Left lung (tissue), 10 donors: ENCODE results near the gene UBD. TPM values are rescaled to one million over a fixed set of nuclear protein-coding genes. Genes with fewer than 3 reads are reported as not detected.

Experiments
- ATAC-seq: fragments of 200-7000 bp; cut with Tn5 transposase; one replicate; pipeline ENCODE4 v1.9.1; 2020; ENCODE audit warnings: moderate library complexity
- DNase-seq, 4 donors: peaks; one replicate each; pipeline ENCODE4 v3.0.0-alpha.2; 2013 to 2020
- H3K27ac ChIP-seq, 2 donors: fragments of 200-600 bp; sonication (generic) in 1 of 2; one replicate each; pipeline versions ENCODE4 v1.5.0 to v1.8.0; 2020 to 2021
- H3K27me3 ChIP-seq, 2 donors: fragments of 200-600 bp; sonication (generic) in 1 of 2; one replicate each; pipeline versions ENCODE4 v1.5.0 to v1.8.0; 2020 to 2021
- H3K36me3 ChIP-seq, 2 donors: fragments of 200-600 bp; sonication (generic) in 1 of 2; one replicate each; pipeline versions ENCODE4 v1.5.0 to v1.8.0; 2020 to 2021
- H3K4me1 ChIP-seq, 2 donors: fragments of 200-600 bp; one replicate each; pipeline ENCODE4 v1.8.0; 2021
- H3K4me3 ChIP-seq, 2 donors: fragments of 200-600 bp; sonication (generic) in 1 of 2; one replicate each; pipeline versions ENCODE4 v1.5.0 to v1.8.0; 2020 to 2021; ENCODE audit warnings: mild to moderate bottlenecking in 1 of 2
- H3K9me3 ChIP-seq, 2 donors: fragments of 200-600 bp; sonication (generic) in 1 of 2; one replicate each; pipeline versions ENCODE4 v1.5.0 to v1.8.0; 2020 to 2021
- intact Hi-C, 2 donors: fragments of 100-400 bp; cut with DNase I; formaldehyde crosslinking; loops; one replicate each; pipeline versions ENCODE4 v1.11.2 to v1.14.2; 2022
- polyA plus RNA-seq, 6 donors: library from polyadenylated mRNA; unstranded; fragments of 120-200 nt; gene quantifications; one replicate each; pipeline ENCODE4 v1.2.1, GENCODE V29; 2013; ENCODE audit not compliant: insufficient read length in 6 of 6
- total RNA-seq, 2 donors: library from RNA; stranded (reverse); fragmentation: NEBNext Ultra II Directional; extraction: Animal tissue kit (Norgen Biotek cat#: 25700); gene quantifications; one replicate each; pipeline ENCODE4 v1.2.1, GENCODE V29; 2021
- TF ChIP-seq, protein P1 (sequence below), 2 donors: fragments of 200-600 bp; sonication (generic) in 1 of 2; IDR thresholded peaks; one replicate each; pipeline versions ENCODE4 v1.5.0 to v1.8.0; 2021; ENCODE audit warnings: antibody characterized with exemption in 2 of 2
- donor health status: DM: no; HTN: yes; CAD: no.
- donor health status: DM: no; HTN: no; CAD: no.

Gene UBD
- total and polyA plus RNA-seq, 8 donors = 0.25 to 2.7 (median 1.3) TPM

DNA sequence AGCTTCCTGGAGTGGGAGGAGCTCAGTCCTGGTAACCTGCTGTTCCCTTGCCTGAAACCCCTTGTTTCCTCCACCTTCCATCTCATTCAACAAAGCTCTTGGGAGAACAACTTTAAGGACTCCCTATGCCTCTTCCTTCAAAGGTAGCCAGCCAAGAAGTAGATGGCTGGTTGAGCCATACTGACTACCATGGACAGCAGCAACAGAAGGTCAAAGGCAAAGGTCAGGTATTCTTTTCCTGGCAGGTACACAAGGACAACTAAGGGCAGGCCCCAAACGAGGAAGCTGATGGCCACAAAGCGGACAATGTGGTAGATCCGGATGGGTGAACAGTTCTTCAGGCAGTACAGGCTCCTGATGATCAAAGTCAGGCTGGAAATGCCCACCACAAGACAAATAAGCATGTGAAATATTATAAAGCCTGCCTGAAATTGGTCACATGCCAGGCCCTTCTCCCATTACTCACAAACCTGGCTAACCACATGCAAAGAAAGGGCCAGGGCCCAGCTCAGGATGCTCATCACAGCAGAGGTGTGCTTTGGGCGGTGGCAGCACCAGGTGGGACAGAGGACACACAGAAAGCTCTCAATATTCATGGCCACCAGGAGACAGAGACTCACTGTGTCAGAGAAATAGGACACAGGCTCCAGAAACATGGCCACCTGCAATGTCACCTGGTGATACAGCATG, 21.7 kb downstream of the UBD start:
- no peaks in the 10 kb centered on the region for H3K36me3 ChIP-seq
- DNase-seq (no peak), ATAC-seq (no peak)
- intact Hi-C loops = no loop called here
- H3K9me3 ChIP-seq = no peaks in the 10 kb centered on the region
- TF ChIP-seq, protein P1, sequence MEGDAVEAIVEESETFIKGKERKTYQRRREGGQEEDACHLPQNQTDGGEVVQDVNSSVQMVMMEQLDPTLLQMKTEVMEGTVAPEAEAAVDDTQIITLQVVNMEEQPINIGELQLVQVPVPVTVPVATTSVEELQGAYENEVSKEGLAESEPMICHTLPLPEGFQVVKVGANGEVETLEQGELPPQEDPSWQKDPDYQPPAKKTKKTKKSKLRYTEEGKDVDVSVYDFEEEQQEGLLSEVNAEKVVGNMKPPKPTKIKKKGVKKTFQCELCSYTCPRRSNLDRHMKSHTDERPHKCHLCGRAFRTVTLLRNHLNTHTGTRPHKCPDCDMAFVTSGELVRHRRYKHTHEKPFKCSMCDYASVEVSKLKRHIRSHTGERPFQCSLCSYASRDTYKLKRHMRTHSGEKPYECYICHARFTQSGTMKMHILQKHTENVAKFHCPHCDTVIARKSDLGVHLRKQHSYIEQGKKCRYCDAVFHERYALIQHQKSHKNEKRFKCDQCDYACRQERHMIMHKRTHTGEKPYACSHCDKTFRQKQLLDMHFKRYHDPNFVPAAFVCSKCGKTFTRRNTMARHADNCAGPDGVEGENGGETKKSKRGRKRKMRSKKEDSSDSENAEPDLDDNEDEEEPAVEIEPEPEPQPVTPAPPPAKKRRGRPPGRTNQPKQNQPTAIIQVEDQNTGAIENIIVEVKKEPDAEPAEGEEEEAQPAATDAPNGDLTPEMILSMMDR (IDR thresholded peaks at IDR 0.05) = no peak
- no peak overlapping the region for H3K4me3 ChIP-seq
- H3K27ac ChIP-seq = no peak overlapping the region
- H3K4me1 ChIP-seq = no peaks in the 10 kb centered on the region
- peaks cover 0 to 15% of the 10 kb centered on the region in 2 donors for H3K27me3 ChIP-seq

DNA sequence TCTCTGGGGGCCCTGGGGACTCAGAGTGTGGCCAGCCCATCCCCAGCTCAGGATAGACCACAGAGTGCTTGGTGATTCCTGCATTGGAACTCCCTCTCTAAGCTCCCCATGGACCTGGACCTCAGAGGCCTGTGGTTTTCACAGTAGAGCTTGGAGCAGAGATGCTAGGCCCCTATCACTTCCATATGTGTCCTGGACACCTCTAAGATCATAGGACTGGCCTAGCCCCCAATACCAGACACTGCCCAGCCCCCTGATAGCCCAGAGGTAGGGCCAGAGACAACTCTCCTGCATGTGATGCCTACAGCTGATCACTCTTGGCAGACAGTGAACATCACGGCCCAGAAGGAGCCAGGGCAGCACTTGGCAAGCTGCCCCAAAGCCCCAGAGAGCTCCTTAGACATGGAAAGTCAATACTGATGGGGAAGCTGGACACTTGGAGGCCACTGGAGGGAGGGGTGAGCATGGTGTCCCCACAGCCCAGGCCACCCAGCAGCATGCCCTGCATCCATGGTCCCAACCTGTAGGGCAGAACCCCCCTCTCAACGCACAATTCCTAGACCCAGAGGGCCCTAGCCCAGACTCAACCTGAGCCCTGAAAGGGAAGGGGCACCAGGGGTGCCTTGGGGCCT, 27.1 kb downstream of the UBD start:
- TF ChIP-seq, protein P1 (IDR thresholded peaks at IDR 0.05) = no peak
- H3K27me3 ChIP-seq = no peaks in the 10 kb centered on the region
- no peaks in the 10 kb centered on the region for H3K9me3 ChIP-seq
- H3K27ac ChIP-seq = no peak overlapping the region
- ATAC-seq = no peak
- no peaks in the 10 kb centered on the region for H3K36me3 ChIP-seq
- no peak overlapping the region for H3K4me3 ChIP-seq
- intact Hi-C loops = no loop called here
- H3K4me1 ChIP-seq = no peaks in the 10 kb centered on the region
- DNase-seq = no peak

DNA sequence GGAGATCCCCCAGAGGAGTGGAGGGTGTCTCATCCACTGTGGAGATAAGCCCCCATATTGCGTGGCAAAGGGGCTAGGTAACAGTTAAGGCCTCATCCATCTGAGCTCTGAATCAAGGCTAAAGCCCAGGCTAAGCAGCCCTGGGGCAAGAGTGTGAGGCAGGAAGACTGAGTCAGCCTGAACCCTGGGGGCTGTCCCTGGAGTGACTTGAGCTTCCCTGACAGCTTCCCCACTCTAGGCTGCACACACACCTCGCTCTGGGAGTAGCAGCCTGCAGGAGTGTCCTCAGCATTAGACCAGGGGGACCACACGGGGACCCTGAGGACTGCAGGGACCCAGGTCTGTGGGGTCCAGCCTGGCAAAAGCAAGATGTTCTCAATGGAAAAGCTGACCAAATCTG, 27.9 kb downstream of the UBD start:
- DNase-seq (no peak), ATAC-seq (no peak)
- H3K27ac ChIP-seq = no peak overlapping the region
- intact Hi-C loops = no loop called here
- H3K9me3 ChIP-seq = no peaks in the 10 kb centered on the region
- H3K4me3 ChIP-seq = no peak overlapping the region
- H3K4me1 ChIP-seq = no peaks in the 10 kb centered on the region
- TF ChIP-seq, protein P1 (IDR thresholded peaks at IDR 0.05) = no peak
- H3K27me3 ChIP-seq = no peaks in the 10 kb centered on the region
- H3K36me3 ChIP-seq = no peaks in the 10 kb centered on the region

DNA sequence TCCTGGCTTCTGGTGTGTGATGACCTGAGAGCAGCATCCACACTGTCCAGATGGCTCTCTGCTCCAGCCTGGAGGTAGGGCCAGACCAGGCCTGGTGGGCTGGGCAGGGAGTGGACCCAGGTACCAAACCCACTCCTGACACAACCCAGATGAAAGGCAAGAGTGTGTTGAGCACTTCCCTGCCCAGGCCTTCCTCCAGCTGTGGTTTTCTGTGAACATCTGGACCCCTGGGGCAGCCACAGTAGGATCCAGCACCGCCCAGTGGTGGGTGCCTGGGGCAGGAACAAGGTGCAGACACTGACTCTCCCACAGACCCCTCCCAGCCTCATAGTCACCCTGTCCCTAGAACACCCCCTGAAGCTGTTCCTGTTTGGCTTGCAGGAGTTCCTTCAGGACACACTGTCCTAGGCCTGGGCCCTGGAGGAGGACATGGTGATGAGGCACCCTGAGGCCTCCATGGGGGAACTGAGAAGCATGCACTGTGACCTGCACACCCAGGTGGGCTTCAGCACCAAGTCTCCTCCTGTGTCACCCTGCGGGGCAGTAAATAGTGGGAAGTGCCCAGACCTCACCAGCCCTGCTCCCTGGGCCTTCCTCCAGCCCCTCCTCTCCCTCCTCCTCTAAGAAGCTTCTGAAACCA, 28.7 kb downstream of the UBD start:
- Histone ChIP-seq H3K27me3 (no peaks in the 10 kb centered on the region), H3K4me3 (no peak overlapping the region), H3K9me3 (no peaks in the 10 kb centered on the region), H3K36me3 (no peaks in the 10 kb centered on the region), H3K27ac (no peak overlapping the region), H3K4me1 (no peaks in the 10 kb centered on the region)
- no peak for ATAC-seq
- DNase-seq = no peak
- TF ChIP-seq, protein P1 (IDR thresholded peaks at IDR 0.05) = no peak
- intact Hi-C loops = no loop called here

DNA sequence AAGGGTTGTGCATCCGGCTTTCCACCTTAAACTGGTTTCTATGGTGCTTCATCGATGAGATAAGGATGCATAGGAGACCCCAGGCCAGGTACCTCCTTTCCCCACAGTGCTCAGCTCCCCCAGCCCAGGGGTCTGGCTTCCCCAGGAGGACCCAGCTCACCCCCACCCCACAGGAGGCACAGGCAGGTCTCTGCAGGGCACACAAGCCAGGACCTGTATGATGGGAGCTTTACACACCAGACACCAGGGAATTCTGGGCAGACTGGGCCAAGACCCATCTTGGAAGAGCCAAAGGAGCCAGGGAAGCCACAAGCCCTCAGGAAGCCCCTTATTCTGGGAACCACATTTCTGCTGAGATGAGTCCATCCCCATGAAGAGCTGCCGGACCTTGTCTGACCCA, 29.6 kb downstream of the UBD start:
- TF ChIP-seq, protein P1 (IDR thresholded peaks at IDR 0.05) = no peak
- H3K36me3 ChIP-seq = no peaks in the 10 kb centered on the region
- no peak overlapping the region for H3K4me3 ChIP-seq
- no peaks in the 10 kb centered on the region for H3K9me3 ChIP-seq
- ATAC-seq (no peak), DNase-seq (no peak)
- H3K4me1 ChIP-seq = no peaks in the 10 kb centered on the region
- no peaks in the 10 kb centered on the region for H3K27me3 ChIP-seq
- H3K27ac ChIP-seq = no peak overlapping the region
- intact Hi-C loops = no loop called here
